SK-N-SH (cell line): Measurements from ENCODE around the gene LENEP. TPM values are rescaled to one million over a fixed set of nuclear protein-coding genes. Genes with fewer than 3 reads are reported as not detected.

ENCODE experiments used
- CTCF ChIA-PET: fragments of 300-600, 350-600 bp; formaldehyde crosslinking; extraction: SDS; loops from one replicate; lab custom pipeline; 2021; lab: Yijun Ruan, JAX
- POLR2A ChIA-PET: fragments of 350-600 bp; sonication (Branson Sonifier 250); formaldehyde crosslinking; extraction: SDS; loops from one replicate; lab custom pipeline; 2020; ENCODE audit warnings: antibody characterized with exemption, inconsistent platforms; lab: Yijun Ruan, JAX
- DNase-seq: peaks from one replicate; pipeline ENCODE4 v3.0.0; 2012
- H2AFZ ChIP-seq: fragments of 200-600 bp; sonication (generic); 2 replicates; pipeline ENCODE4 v1.8.1; 2016; ENCODE audit warnings: antibody characterized with exemption, mild to moderate bottlenecking, low read depth
- H3F3A ChIP-seq: fragments of 200-600 bp; sonication (generic); replicated peaks from 2 replicates; pipeline ENCODE3; 2016; ENCODE audit warnings: antibody characterized with exemption, mild to moderate bottlenecking; ENCODE audit not compliant: insufficient read depth
- H3K27ac ChIP-seq, 2 experiments: fragments of 200-500 bp in 1 of 2; fragments of 200-600 bp in 1 of 2; sonication (Bioruptor generic) in 1 of 2; sonication (generic), shearing (Covaris generic) in 1 of 2; 2 replicates each; pipeline versions ENCODE4 v1.5.1 to v1.6.1; 2014 to 2016; ENCODE audit warnings: low read depth in 2 of 2, inconsistent platforms in 1 of 2, low read length in 1 of 2, mild to moderate bottlenecking in 1 of 2, mixed read lengths in 1 of 2
- H3K27me3 ChIP-seq: fragments of 200-600 bp; sonication (generic), shearing (Covaris generic); 2 replicates; pipeline ENCODE4 v1.6.1; 2016; ENCODE audit warnings: mixed run types; ENCODE audit not compliant: insufficient read depth
- H3K36me3 ChIP-seq, 2 experiments: fragments of 200-500 bp in 1 of 2; fragments of 200-600 bp in 1 of 2; sonication (Bioruptor generic) in 1 of 2; sonication (generic) in 1 of 2; replicated peaks in 1 of 2; 2 replicates each; pipeline versions ENCODE3 to v1.5.1; 2014 to 2016; ENCODE audit warnings: low read length in 1 of 2, mild to moderate bottlenecking in 1 of 2; ENCODE audit not compliant: insufficient read depth in 2 of 2, control insufficient read depth in 1 of 2
- H3K4me1 ChIP-seq, 2 experiments: fragments of 200-500 bp in 1 of 2; fragments of 200-600 bp in 1 of 2; sonication (Bioruptor generic) in 1 of 2; sonication (generic), shearing (Covaris generic) in 1 of 2; 2 replicates each; pipeline versions ENCODE4 v1.5.1 to v1.6.1; 2014 to 2016; ENCODE audit warnings: low read depth in 1 of 2, low read length in 1 of 2, mixed run types in 1 of 2; ENCODE audit not compliant: insufficient read depth in 2 of 2, control insufficient read depth in 1 of 2
- H3K4me2 ChIP-seq: fragments of 200-600 bp; sonication (generic), shearing (Covaris generic); 2 replicates; pipeline ENCODE4 v1.6.1; 2017; ENCODE audit warnings: mixed run types
- H3K4me3 ChIP-seq, 2 experiments: fragments of 200-500 bp in 1 of 2; fragments of 200-600 bp in 1 of 2; sonication (Bioruptor generic) in 1 of 2; sonication (generic), shearing (Covaris generic) in 1 of 2; 2 replicates each; pipeline versions ENCODE4 v1.5.1 to v1.8.1; 2014 to 2016; ENCODE audit warnings: low read depth in 2 of 2, inconsistent platforms in 1 of 2, low read length in 1 of 2, mild to moderate bottlenecking in 1 of 2, mixed read lengths in 1 of 2, moderate library complexity in 1 of 2
- H3K79me2 ChIP-seq: fragments of 200-600 bp; sonication (generic); 2 replicates; pipeline ENCODE4 v1.8.1; 2017; ENCODE audit warnings: mild to moderate bottlenecking; ENCODE audit not compliant: insufficient read depth
- H3K9ac ChIP-seq: fragments of 200-600 bp; sonication (generic); 2 replicates; pipeline ENCODE4 v1.6.1; 2017; ENCODE audit warnings: mixed run types
- H3K9me2 ChIP-seq: fragments of 200-600 bp; sonication (generic); 2 replicates; pipeline ENCODE4 v1.6.1; 2017; ENCODE audit warnings: mixed run types
- H3K9me3 ChIP-seq: fragments of 200-600 bp; sonication (generic); 2 replicates; pipeline ENCODE4 v1.6.1; 2017; ENCODE audit warnings: mixed run types, mild to moderate bottlenecking, moderate library complexity
- H4K20me1 ChIP-seq: fragments of 200-600 bp; sonication (generic); 2 replicates; pipeline ENCODE4 v1.6.1; 2017; ENCODE audit warnings: mild to moderate bottlenecking, mixed run types; ENCODE audit not compliant: insufficient read depth
- CHD2 ChIP-seq: fragments of 150-350 bp; IDR thresholded peaks from 2 replicates; pipeline ENCODE4 v1.6.1; 2018; ENCODE audit warnings: low read length; ENCODE audit not compliant: partially characterized antibody
- FOXJ3 ChIP-seq: sonication (generic); formaldehyde crosslinking; IDR thresholded peaks from 2 replicates; pipeline ENCODE4 v1.5.1; 2020; ENCODE audit warnings: mild to moderate bottlenecking, missing genetic modification reagents
- GATA2 ChIP-seq: sonication (generic); formaldehyde crosslinking; IDR thresholded peaks from 2 replicates; pipeline ENCODE4 v1.5.0; 2020; ENCODE audit warnings: mild to moderate bottlenecking, missing genetic modification reagents
- MEF2A ChIP-seq: IDR thresholded peaks from 2 replicates; pipeline ENCODE4 v1.4.0; 2012; ENCODE audit warnings: low read depth, borderline replicate concordance
- POLR2AphosphoS5 ChIP-seq: IDR thresholded peaks from 2 replicates; pipeline ENCODE4 v1.6.1; 2012; ENCODE audit warnings: low read depth, low read length
- RAD21 ChIP-seq: IDR thresholded peaks from 2 replicates; pipeline ENCODE4 v1.6.1; 2012; ENCODE audit warnings: mild to moderate bottlenecking, low read length
- RXRA ChIP-seq: IDR thresholded peaks from 2 replicates; pipeline ENCODE4 v1.4.0; 2012; ENCODE audit warnings: low read depth, mild to moderate bottlenecking, borderline replicate concordance
- TAF1 ChIP-seq: IDR thresholded peaks from 2 replicates; pipeline ENCODE4 v1.6.1; 2012; ENCODE audit warnings: low read depth, mild to moderate bottlenecking, low read length, moderate library complexity, borderline replicate concordance
- TEAD4 ChIP-seq: IDR thresholded peaks from 2 replicates; pipeline ENCODE4 v1.4.0; 2012; ENCODE audit warnings: mild to moderate bottlenecking, borderline replicate concordance; ENCODE audit not compliant: insufficient read depth
- YY1 ChIP-seq: IDR thresholded peaks from 2 replicates; pipeline ENCODE4 v1.4.0; 2012; ENCODE audit warnings: low read depth, mild to moderate bottlenecking
- WGBS: methylation state at CpG from one replicate; pipeline ENCODE4 v1.1.6; 2017; ENCODE audit warnings: low lambda C conversion rate; 5-methylcytosine and 5-hydroxymethylcytosine counted together
- polyA plus RNA-seq, 3 experiments: library from polyadenylated mRNA; depleted of rRNA; stranded (reverse); fragments of >200 nt; gene quantifications; 2 replicates each; pipeline ENCODE4 v1.2.3, GENCODE V29; 2012
- TF ChIP-seq, protein P1 (sequence below): fragments of 200-600 bp; sonication (generic); IDR thresholded peaks from 2 replicates; pipeline ENCODE4 v1.6.1; 2017; ENCODE audit warnings: antibody characterized with exemption, mild to moderate bottlenecking, moderate library complexity
- TF ChIP-seq, protein P2 (sequence below): IDR thresholded peaks from 2 replicates; pipeline ENCODE4 v1.4.0; 2012; ENCODE audit warnings: low read depth
- TF ChIP-seq, protein P3 (sequence below): fragments of 150-350 bp; IDR thresholded peaks from 2 replicates; pipeline ENCODE4 v1.6.1; 2016; ENCODE audit warnings: mild to moderate bottlenecking, low read depth, low read length

Gene LENEP
- polyA plus RNA-seq, 1 of the 3 experiments (the other 2 are of a cell fraction), result not detected

DNA sequence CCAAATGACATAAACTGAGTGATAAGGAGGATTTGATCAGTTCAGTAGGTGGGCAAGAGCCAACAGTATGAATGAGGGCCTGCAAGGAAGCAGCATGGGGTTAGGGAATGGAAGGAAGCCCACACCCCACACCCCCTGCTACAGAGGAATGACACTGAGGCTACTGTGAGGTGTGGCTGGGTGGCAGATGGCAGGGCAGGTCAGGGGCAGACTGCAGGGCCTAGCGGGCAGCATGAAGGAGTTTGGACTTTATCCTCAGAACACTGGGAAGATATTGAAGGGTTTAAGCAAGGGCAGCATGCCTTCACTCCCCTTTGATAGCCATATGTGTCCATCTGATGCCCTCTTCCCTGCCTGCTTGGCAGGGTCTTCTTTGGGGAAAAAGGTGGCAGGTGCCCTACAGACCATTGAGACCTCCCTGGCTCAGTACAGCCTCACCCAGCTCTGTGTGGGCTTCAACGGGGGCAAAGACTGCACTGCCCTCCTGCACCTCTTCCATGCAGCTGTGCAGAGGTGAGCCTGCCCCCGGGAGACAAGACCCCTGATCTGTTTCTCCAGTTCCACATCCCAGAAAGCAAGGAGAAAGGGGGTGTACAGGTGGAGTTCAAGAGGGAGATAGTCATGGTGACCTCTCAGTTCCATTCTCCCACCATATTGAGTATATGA, 4.1 kb upstream of the LENEP start:
- no peak overlapping the region for H2AFZ ChIP-seq
- 66% methylated on average over 3 of the region's 3 CpGs for WGBS
- H3K9me2 ChIP-seq, result no peaks in the 10 kb centered on the region
- H3K4me3 ChIP-seq, result no peak overlapping the region
- H3K9ac ChIP-seq, result no peak overlapping the region
- POLR2A ChIA-PET, result interaction anchor here (1.4 kb wide), 1 partner anchor 11 kb away, joined by 4 read pairs; no protein-coding TSS in a partner anchor
- no peaks in the 10 kb centered on the region for H3K27me3 ChIP-seq
- TF ChIP-seq, protein P1, sequence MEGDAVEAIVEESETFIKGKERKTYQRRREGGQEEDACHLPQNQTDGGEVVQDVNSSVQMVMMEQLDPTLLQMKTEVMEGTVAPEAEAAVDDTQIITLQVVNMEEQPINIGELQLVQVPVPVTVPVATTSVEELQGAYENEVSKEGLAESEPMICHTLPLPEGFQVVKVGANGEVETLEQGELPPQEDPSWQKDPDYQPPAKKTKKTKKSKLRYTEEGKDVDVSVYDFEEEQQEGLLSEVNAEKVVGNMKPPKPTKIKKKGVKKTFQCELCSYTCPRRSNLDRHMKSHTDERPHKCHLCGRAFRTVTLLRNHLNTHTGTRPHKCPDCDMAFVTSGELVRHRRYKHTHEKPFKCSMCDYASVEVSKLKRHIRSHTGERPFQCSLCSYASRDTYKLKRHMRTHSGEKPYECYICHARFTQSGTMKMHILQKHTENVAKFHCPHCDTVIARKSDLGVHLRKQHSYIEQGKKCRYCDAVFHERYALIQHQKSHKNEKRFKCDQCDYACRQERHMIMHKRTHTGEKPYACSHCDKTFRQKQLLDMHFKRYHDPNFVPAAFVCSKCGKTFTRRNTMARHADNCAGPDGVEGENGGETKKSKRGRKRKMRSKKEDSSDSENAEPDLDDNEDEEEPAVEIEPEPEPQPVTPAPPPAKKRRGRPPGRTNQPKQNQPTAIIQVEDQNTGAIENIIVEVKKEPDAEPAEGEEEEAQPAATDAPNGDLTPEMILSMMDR, result no peak
- TF ChIP-seq TEAD4 (no peak), POLR2AphosphoS5 (no peak), CHD2 (no peak), RAD21 (no peak), YY1 (no peak), GATA2 (CRISPR knock-in tag) (no peak), FOXJ3 (CRISPR knock-in tag) (no peak), MEF2A (no peak), TAF1 (no peak)
- TF ChIP-seq, protein P2, sequence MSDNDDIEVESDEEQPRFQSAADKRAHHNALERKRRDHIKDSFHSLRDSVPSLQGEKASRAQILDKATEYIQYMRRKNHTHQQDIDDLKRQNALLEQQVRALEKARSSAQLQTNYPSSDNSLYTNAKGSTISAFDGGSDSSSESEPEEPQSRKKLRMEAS, result no peak
- TF ChIP-seq, protein P3, sequence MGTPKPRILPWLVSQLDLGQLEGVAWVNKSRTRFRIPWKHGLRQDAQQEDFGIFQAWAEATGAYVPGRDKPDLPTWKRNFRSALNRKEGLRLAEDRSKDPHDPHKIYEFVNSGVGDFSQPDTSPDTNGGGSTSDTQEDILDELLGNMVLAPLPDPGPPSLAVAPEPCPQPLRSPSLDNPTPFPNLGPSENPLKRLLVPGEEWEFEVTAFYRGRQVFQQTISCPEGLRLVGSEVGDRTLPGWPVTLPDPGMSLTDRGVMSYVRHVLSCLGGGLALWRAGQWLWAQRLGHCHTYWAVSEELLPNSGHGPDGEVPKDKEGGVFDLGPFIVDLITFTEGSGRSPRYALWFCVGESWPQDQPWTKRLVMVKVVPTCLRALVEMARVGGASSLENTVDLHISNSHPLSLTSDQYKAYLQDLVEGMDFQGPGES, result no peak
- H3K79me2 ChIP-seq, result peaks cover 44% of the 10 kb centered on the region
- H3K27ac ChIP-seq, result no peak overlapping the region; a peak in 1 of 4 replicates
- CTCF ChIA-PET, result interaction anchor here (1.2 to 37.5 kb wide), 5 partner anchors 9 to 102 kb away, joined by 4 to 640 read pairs (median 10); partner anchors contain the start of genes CKS1B, LENEP and ZBTB7B
- DNase-seq, result no peak
- no peak overlapping the region for H3K4me2 ChIP-seq
- H3K9me3 ChIP-seq, result no peaks in the 10 kb centered on the region
- H3F3A ChIP-seq, result no peaks in the 10 kb centered on the region
- H3K4me1 ChIP-seq, result peaks cover 0 to 28% of the 10 kb centered on the region in 2 experiments; a peak in 1 of 4 replicates
- H3K36me3 ChIP-seq, result peaks cover 24 to 33% of the 10 kb centered on the region in 2 experiments
- H4K20me1 ChIP-seq, result no peaks in the 10 kb centered on the region

DNA sequence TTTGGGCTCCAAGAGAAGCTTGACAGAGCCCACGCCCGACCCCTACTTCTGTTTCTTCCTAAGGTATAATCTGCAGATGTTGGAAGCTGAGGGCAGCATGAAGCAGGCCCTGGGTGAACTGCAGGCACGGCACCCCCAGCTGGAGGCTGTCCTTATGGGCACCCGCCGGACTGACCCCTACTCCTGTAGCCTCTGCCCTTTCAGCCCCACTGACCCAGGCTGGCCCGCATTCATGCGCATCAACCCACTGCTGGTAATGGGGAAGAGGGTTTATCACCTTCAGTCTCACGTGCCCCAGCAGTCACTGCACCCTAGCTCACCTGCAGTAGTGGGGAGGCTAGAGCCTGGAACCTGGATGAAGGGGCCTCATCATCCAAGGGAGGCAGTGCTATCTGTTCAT, 3.1 kb upstream of the LENEP start:
- Histone ChIP-seq H3K9me2 (no peaks in the 10 kb centered on the region), H3K9ac (no peak overlapping the region), H3K27ac (no peak overlapping the region), H2AFZ (no peak overlapping the region), H3K4me2 (no peak overlapping the region), H3K4me3 (no peak overlapping the region), H3K27me3 (no peaks in the 10 kb centered on the region), H3K4me1 (peaks cover 0 to 30% of the 10 kb centered on the region in 2 experiments; a peak in 2 of 4 replicates), H3F3A (no peaks in the 10 kb centered on the region), H4K20me1 (no peaks in the 10 kb centered on the region), H3K9me3 (no peaks in the 10 kb centered on the region), H3K36me3 (peaks cover 24 to 33% of the 10 kb centered on the region in 2 experiments), H3K79me2 (peaks cover 34% of the 10 kb centered on the region)
- POLR2A ChIA-PET, result interaction anchor here (1.4 kb wide), 1 partner anchor 12 kb away, joined by 4 read pairs; no protein-coding TSS in a partner anchor
- DNase-seq, result peak; percentile 1
- CTCF ChIA-PET, result interaction anchor here (0.7 to 2.1 kb wide), 2 partner anchors 9 to 275 kb away, joined by 3 to 17 read pairs; no protein-coding TSS in a partner anchor
- TF ChIP-seq RXRA, result no peak
- TF ChIP-seq, protein P2, result no peak
- TF ChIP-seq, protein P3, result no peak
- 97% methylated on average over 6 of the region's 8 CpGs for WGBS
